Panc1 (cell line): ENCODE results near the gene FAM167B. TPM values are rescaled to one million over a fixed set of nuclear protein-coding genes. Genes with fewer than 3 reads are reported as not detected.

ENCODE experiments used
- ATAC-seq: fragments of 200-7000 bp; cut with Tn5 transposase; 2 replicates; pipeline ENCODE4 v1.9.1; 2020; ENCODE audit warnings: mild to moderate bottlenecking, moderate library complexity
- Bru-seq: library from RNA; stranded (reverse); fragments of 400-500 nt; gene quantifications from one replicate; lab custom pipeline; 2021; lab: Mats Ljungman, UMichigan
- BruChase-seq, 2 experiments: library from RNA; stranded (reverse); fragments of 400-500 nt; gene quantifications; one replicate each; lab custom pipeline; 2021; lab: Mats Ljungman, UMichigan
- BruUV-seq: library from RNA; stranded (reverse); fragments of 400-500 nt; replicated peaks from 2 replicates; lab custom pipeline; 2021; lab: Mats Ljungman, UMichigan
- CTCF ChIA-PET: fragments of 300-600 bp; sonication (Branson Sonifier 250); formaldehyde crosslinking; loops from one replicate; lab custom pipeline; 2022; ENCODE audit warnings: antibody characterized with exemption; lab: Charles Lee
- POLR2A ChIA-PET: fragments of 300-600 bp; sonication (Branson Sonifier 250); formaldehyde crosslinking; loops from one replicate; lab custom pipeline; 2022; ENCODE audit warnings: antibody characterized with exemption; lab: Charles Lee
- DNase-seq: peaks from one replicate; pipeline ENCODE4 v3.0.0-alpha.2; 2010; ENCODE audit warnings: low read depth, low spot score
- H3K27ac ChIP-seq: 2 replicates; pipeline ENCODE4 v1.5.1; 2011; ENCODE audit warnings: mild to moderate bottlenecking, low read length, inconsistent platforms
- H3K27me3 ChIP-seq: fragments of 200-500 bp; sonication (Bioruptor generic); 2 replicates; pipeline ENCODE4 v1.6.0; 2014; ENCODE audit warnings: low read length, inconsistent platforms; ENCODE audit not compliant: control insufficient read depth, insufficient read depth
- H3K36me3 ChIP-seq: fragments of 200-500 bp; sonication (Bioruptor generic); 2 replicates; pipeline ENCODE4 v1.5.1; 2014; ENCODE audit warnings: inconsistent platforms, mild to moderate bottlenecking, low read length, moderate library complexity; ENCODE audit not compliant: control insufficient read depth, insufficient read depth
- H3K4me1 ChIP-seq: 2 replicates; pipeline ENCODE4 v1.5.1; 2011; ENCODE audit warnings: inconsistent platforms, mild to moderate bottlenecking, low read length, moderate library complexity; ENCODE audit not compliant: control insufficient read depth, insufficient read depth
- H3K4me3 ChIP-seq, 2 experiments: 2 replicates each; pipeline ENCODE4 v1.5.1; 2011 to 2012; ENCODE audit warnings: low read depth in 2 of 2, low read length in 2 of 2, mild to moderate bottlenecking in 2 of 2, inconsistent platforms in 1 of 2, moderate library complexity in 1 of 2
- H3K9me3 ChIP-seq: fragments of 200-500 bp; sonication (Bioruptor generic); 2 replicates; pipeline ENCODE4 v1.5.1; 2014; ENCODE audit warnings: low read depth, mild to moderate bottlenecking, inconsistent platforms, low read length, moderate library complexity; ENCODE audit not compliant: control insufficient read depth, insufficient read depth
- POLR2AphosphoS5 ChIP-seq: IDR thresholded peaks from 2 replicates; pipeline ENCODE4 v1.6.1; 2012; ENCODE audit warnings: mild to moderate bottlenecking, low read depth, low read length, moderate library complexity
- SIN3A ChIP-seq: IDR thresholded peaks from 2 replicates; pipeline ENCODE4 v1.6.1; 2012; ENCODE audit warnings: low read depth, mild to moderate bottlenecking, low read length, moderate library complexity, borderline replicate concordance; ENCODE audit not compliant: insufficient read depth
- TCF7L2 ChIP-seq: IDR thresholded peaks from 2 replicates; pipeline ENCODE4 v1.6.1; 2011; ENCODE audit warnings: mild to moderate bottlenecking, low read depth, low read length, inconsistent platforms
- in situ Hi-C: cut with HindIII; loops from 2 replicates; pipeline ENCODE4 v1.10.0; 2016; ENCODE audit warnings: low sequenced_read_pairs, low pct_unique_long_range_greater_than_20kb
- intact Hi-C: fragments of 100-400 bp; cut with micrococcal nuclease; formaldehyde crosslinking; loops from one replicate; pipeline ENCODE4 v1.10.0; 2022; ENCODE audit not compliant: unreplicated experiment
- long read RNA-seq: library from polyadenylated mRNA; unstranded; transcript quantifications from one replicate; pipeline ENCODE4 v2.0.0, GENCODE V29; 2021; ENCODE audit not compliant: unreplicated experiment
- polyA plus RNA-seq: library from polyadenylated mRNA; unstranded; fragments of >200 nt; gene quantifications from one replicate; pipeline ENCODE4 v1.2.1, GENCODE V29; 2012; ENCODE audit warnings: missing spikeins; ENCODE audit not compliant: insufficient read length
- total RNA-seq: library from RNA; stranded (reverse); gene quantifications from one replicate; pipeline ENCODE4 v1.2.1, GENCODE V29; 2021; ENCODE audit not compliant: unreplicated experiment
- TF ChIP-seq, protein P1 (sequence below), 2 experiments: IDR thresholded peaks; 2 replicates each; pipeline ENCODE4 v1.6.1; 2011 to 2012; ENCODE audit warnings: low read depth in 2 of 2, control low read depth in 1 of 2, low read length in 1 of 2, mild to moderate bottlenecking in 1 of 2, moderate library complexity in 1 of 2; ENCODE audit not compliant: insufficient read depth in 1 of 2
- TF ChIP-seq, protein P2 (sequence below): fragments of 450-650 bp; IDR thresholded peaks from 2 replicates; pipeline ENCODE4 v1.5.1; 2017; ENCODE audit warnings: mild to moderate bottlenecking

FAM167B gene
- total RNA-seq (1.9 TPM), Bru-seq, nascent RNA (percentile 39 among the genes with signal in this experiment), BruChase-seq, experiment 1, labeled RNA remaining after a 2-hour chase (percentile 50 among the genes with signal in this experiment), BruChase-seq, experiment 2, labeled RNA remaining after a 6-hour chase (percentile 45 among the genes with signal in this experiment)
- polyA plus RNA-seq: 1.7 TPM
- long read RNA-seq: 0 reads

DNA sequence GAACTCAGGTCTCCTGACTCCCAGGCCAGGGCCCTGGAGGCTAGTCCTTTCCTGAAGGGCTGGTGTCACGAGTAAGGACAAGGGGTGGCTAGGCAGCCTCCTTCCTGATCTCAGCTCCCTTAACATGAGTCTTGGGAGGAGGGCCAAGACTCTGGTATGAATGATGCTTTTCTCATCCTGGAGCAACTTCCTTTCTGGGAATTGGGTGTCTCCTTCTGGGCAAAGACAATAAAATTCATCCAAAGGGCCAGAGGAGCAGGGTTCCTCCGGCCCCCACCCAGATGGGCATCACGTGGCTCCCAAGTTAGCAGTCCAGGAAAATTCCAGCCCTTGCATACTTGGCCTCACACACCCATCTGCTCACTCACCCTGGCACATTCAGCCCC lies at the start of gene FAM167B:
TSS of gene FAM167B (plus strand) at position 335 of the 386 bp plus-strand sequence. CDS start 200 bp downstream, outside the sequence.
- in situ Hi-C loops (no loop called here), intact Hi-C loops (no loop called here)
- Histone ChIP-seq H3K9me3 (no peaks in the 10 kb centered on the region), H3K27ac (no peak within 1 kb of the TSS), H3K4me1 (peaks cover 12% of the 10 kb centered on the region), H3K4me3 (no peak within 1 kb of the TSS), H3K36me3 (no peaks in the 10 kb centered on the region), H3K27me3 (no peaks in the 10 kb centered on the region)
- BruUV-seq: no TSS peak
- TF ChIP-seq, protein P1, sequence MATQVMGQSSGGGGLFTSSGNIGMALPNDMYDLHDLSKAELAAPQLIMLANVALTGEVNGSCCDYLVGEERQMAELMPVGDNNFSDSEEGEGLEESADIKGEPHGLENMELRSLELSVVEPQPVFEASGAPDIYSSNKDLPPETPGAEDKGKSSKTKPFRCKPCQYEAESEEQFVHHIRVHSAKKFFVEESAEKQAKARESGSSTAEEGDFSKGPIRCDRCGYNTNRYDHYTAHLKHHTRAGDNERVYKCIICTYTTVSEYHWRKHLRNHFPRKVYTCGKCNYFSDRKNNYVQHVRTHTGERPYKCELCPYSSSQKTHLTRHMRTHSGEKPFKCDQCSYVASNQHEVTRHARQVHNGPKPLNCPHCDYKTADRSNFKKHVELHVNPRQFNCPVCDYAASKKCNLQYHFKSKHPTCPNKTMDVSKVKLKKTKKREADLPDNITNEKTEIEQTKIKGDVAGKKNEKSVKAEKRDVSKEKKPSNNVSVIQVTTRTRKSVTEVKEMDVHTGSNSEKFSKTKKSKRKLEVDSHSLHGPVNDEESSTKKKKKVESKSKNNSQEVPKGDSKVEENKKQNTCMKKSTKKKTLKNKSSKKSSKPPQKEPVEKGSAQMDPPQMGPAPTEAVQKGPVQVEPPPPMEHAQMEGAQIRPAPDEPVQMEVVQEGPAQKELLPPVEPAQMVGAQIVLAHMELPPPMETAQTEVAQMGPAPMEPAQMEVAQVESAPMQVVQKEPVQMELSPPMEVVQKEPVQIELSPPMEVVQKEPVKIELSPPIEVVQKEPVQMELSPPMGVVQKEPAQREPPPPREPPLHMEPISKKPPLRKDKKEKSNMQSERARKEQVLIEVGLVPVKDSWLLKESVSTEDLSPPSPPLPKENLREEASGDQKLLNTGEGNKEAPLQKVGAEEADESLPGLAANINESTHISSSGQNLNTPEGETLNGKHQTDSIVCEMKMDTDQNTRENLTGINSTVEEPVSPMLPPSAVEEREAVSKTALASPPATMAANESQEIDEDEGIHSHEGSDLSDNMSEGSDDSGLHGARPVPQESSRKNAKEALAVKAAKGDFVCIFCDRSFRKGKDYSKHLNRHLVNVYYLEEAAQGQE (IDR thresholded peaks at IDR 0.05; ENCODE audit: insufficient read depth in 1 of 2, low read depth in 2 of 2, low read length in 1 of 2): no peak
- TF ChIP-seq, protein P2, sequence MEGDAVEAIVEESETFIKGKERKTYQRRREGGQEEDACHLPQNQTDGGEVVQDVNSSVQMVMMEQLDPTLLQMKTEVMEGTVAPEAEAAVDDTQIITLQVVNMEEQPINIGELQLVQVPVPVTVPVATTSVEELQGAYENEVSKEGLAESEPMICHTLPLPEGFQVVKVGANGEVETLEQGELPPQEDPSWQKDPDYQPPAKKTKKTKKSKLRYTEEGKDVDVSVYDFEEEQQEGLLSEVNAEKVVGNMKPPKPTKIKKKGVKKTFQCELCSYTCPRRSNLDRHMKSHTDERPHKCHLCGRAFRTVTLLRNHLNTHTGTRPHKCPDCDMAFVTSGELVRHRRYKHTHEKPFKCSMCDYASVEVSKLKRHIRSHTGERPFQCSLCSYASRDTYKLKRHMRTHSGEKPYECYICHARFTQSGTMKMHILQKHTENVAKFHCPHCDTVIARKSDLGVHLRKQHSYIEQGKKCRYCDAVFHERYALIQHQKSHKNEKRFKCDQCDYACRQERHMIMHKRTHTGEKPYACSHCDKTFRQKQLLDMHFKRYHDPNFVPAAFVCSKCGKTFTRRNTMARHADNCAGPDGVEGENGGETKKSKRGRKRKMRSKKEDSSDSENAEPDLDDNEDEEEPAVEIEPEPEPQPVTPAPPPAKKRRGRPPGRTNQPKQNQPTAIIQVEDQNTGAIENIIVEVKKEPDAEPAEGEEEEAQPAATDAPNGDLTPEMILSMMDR: no peak
- no peak for TF ChIP-seq SIN3A
- no peak for TF ChIP-seq POLR2AphosphoS5
- TF ChIP-seq TCF7L2: no peak
- ChIA-PET CTCF (interaction anchor here (0.6 kb wide), 3 partner anchors 13 to 43 kb away, joined by 5 to 21 read pairs (median 6); no protein-coding TSS in a partner anchor), POLR2A (interaction anchor here (0.6 to 0.7 kb wide), 2 partner anchors 22 to 24 kb away, joined by 3 to 4 read pairs; no protein-coding TSS in a partner anchor)
- no peak for DNase-seq
- no peak for ATAC-seq

DNA sequence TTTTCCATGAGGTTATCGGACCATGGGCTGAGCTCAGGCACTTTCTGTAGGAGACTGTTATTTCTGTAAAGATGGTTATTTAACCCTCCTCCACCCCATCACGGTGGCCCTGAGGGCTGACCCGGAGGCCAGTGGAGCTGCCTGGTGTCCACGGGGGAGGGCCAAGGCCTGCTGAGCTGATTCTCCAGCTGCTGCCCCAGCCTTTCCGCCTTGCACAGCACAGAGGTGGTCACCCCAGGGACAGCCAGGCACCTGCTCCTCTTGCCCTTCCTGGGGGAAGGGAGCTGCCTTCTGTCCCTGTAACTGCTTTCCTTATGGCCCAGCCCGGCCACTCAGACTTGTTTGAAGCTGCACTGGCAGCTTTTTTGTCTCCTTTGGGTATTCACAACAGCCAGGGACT lies 49.2 kb upstream of the FAM167B start:
- Histone ChIP-seq H3K27me3 (no peaks in the 10 kb centered on the region), H3K9me3 (no peaks in the 10 kb centered on the region), H3K4me3 (no peak overlapping the region), H3K27ac (no peak overlapping the region), H3K4me1 (peaks cover 48% of the 10 kb centered on the region), H3K36me3 (peaks cover 15% of the 10 kb centered on the region)
- intact Hi-C loops: no loop called here
- DNase-seq (no peak), ATAC-seq (no peak)
- CTCF ChIA-PET: no interaction called here
- no TSS peak for BruUV-seq
- in situ Hi-C loops: no loop called here
- POLR2A ChIA-PET: interaction anchor here (0.6 kb wide), 3 partner anchors 52 to 117 kb away, joined by 4 to 14 read pairs (median 4); no protein-coding TSS in a partner anchor
- TF ChIP-seq POLR2AphosphoS5 (no peak), TCF7L2 (no peak), SIN3A (no peak)
- TF ChIP-seq, protein P1 (IDR thresholded peaks at IDR 0.05; ENCODE audit: insufficient read depth in 1 of 2, low read depth in 2 of 2, low read length in 1 of 2): no peak
- TF ChIP-seq, protein P2: no peak
